Suppressor macrophage treated with lipopolysaccharide for 4 hours (primary cell): ENCODE results near the gene VASP.
A peak's percentile ranks its signal among the peaks of the same experiment; 100 is the strongest.

Source experiments
- DNase-seq: peaks from one replicate; pipeline ENCODE4 v3.0.0-alpha.2; 2020

VASP gene

DNA sequence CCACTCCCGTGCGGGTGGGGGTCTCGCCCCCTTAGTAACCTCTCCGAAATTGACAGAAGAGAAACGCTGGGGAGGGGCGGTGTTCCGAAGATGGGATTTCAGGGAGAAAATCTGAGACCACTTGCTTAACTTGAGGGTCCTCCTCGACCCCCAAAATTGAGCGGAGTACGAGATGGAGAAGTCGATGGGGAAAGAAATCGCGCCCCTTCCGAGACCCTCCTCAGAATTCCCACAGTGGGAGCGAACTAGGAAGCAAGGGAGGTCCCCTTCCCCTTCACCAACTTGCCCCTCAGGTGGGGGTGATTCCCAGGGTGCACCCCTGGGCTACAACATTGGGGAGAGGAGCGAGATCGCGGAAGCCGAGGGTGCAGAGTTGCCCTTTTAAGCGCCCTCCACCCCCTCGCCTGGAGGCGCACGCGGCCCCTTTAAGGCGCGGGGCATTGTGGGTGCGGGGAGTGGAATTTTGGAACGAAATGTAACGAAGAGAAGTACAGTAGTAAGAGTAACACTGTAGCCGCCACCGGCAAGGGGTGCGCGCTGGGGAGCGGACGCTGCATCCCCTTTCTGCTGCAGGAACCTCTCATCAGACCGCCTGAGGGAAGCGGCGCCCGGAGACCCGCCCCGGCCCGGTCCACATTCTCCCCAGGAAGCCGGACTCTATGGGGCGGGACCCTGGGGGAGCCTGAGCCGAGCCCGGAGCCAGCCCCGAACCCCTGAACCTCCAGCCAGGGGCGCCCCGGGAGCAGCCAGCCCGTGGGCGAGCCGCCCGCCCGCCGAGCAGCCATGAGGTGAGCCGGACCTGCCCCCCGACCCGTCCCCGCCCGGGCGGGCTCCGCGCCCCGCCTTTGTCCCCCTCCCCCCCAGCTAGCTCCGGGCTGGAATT is at the start of gene VASP:
TSS of gene VASP (plus strand) at position 491 of the 883 bp plus-strand sequence. CDS start at position 784, 293 bp downstream.
- DNase-seq: peak; percentile 94

GRCh38 chr19:45457776-45458175 is 49.5 kb upstream of the VASP start:
- DNase-seq: no peak

DNA sequence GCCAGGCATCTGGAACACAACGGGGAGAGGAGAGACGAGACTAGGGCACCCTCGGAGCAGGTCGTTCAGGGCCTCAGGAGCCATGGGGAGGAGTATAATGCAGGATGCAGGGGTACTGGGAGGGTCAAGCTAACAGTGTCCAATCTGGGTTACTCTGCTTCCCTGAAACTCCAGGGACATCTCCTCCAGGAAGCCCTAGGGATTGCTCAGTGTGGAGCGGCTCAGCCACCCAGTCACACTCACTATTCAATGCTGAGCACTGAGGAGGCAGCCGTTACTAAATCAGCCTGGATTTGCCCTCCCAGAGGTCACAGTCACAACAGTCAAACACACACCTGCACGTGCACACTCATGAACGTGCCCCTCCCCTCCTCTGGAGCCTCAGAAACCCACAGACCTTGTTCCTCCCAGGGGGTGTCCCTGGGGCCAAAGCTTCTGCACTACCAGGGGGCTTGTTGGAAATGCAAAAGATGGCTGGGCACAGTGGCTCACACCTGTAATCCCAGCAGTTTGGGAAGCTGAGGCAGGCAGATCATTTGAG is 46.4 kb upstream of the VASP start:
- no peak for DNase-seq

GRCh38 chr19:45462174-45462573 is 45.1 kb upstream of the VASP start:
- DNase-seq: no peak

DNA sequence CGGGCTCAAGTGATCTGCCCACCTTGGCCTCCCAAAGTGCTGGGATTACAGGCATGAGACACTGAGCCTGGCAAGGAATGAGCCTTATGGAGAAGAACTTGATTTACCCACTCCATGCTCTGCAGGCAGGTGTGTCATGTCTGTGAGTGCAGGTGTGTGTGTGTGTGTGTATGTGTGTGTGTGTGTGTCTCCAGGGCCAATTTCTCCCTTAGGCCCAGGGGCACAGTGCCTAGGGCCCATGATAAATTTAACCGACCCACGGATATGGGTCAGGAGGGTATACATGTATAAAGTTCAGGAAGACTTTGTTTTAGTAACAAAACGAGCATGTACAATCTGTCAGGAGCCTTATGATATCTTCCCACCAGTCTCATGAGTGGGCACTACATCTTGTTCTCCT is 44.0 kb upstream of the VASP start:
- DNase-seq: no peak

DNA sequence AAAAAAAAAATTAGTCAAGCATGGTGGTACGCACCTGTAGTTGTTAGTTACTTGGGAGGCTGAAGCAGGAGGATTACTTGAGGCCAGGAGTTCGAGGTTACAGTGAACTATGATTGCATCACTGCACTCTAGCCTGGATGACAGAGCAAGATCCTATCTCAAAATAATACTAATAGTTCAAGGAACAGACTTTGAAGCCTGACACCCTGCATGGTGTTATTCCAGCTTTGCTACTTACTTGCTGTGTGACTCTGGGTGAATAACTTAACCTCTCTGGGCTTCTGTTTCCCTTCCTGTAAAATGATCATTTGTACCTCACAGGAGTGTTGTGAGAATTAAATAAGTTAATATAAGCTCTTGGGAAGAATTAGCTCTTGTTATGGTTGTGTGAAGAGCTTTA is 43.0 kb upstream of the VASP start:
- DNase-seq: no peak

DNA sequence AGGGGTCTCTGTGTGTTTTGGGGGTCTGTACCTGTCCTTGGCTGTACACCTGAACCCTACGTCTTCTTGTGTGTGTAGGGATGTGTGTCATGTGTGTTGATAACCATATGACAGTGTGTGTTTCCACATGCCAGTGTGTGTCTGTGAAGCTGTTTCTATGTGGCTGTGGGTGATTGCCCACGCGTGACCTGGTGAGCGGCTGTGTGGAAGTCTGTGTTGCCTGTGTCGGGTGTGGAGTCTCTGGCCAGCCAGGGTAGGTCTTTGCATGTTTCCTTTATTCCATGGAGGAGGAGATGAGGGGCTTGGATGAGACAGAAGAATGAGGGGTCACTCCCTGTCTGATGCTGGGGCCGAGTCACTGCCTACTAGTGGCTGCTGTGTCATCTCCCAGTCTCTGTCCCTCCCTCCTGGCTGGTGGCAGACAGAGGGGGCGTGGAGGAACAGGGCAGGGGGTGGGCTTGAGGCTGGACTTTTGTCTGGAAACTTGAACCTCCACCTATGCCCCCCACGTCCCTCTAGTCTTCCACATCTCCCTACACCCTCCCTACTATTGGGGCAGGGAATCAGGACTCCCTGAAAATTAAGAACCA is 42.3 kb upstream of the VASP start:
- DNase-seq: no peak

DNA sequence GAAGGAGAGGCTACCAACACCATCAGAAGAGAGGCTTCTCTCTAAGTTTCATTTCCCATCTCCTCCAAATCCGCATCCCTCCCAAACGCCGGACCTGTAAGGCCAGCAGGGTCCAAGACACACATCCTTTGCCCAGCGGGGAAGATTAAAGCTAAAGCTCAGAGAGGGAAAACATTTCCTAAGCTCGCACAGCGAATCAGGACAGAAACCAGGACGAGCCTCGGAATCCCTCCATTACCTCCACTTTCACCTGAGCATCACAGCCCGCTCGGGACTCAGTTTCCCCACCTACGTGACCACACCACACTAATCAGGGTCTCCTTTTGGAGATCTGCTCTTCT is 40.2 kb upstream of the VASP start:
- DNase-seq: no peak

- peak; percentile 98 for DNase-seq
Measured at GRCh38 chr19:45467456-45468158, 39.7 kb upstream of the VASP start, which contains the start of gene FOSB. Gene FOSB, plus strand, starts transcription at chr19:45467996. Its CDS starts 591 bp downstream, at chr19:45468587.

- DNase-seq: no peak
Measured at GRCh38 chr19:45468159-45468651, 39.1 kb upstream of the VASP start.

- DNase-seq: no peak
Measured at GRCh38 chr19:45468803-45469131, 38.5 kb upstream of the VASP start.

GRCh38 chr19:45469132-45469944 is 37.9 kb upstream of the VASP start:
- peak; percentile 97 for DNase-seq

DNA sequence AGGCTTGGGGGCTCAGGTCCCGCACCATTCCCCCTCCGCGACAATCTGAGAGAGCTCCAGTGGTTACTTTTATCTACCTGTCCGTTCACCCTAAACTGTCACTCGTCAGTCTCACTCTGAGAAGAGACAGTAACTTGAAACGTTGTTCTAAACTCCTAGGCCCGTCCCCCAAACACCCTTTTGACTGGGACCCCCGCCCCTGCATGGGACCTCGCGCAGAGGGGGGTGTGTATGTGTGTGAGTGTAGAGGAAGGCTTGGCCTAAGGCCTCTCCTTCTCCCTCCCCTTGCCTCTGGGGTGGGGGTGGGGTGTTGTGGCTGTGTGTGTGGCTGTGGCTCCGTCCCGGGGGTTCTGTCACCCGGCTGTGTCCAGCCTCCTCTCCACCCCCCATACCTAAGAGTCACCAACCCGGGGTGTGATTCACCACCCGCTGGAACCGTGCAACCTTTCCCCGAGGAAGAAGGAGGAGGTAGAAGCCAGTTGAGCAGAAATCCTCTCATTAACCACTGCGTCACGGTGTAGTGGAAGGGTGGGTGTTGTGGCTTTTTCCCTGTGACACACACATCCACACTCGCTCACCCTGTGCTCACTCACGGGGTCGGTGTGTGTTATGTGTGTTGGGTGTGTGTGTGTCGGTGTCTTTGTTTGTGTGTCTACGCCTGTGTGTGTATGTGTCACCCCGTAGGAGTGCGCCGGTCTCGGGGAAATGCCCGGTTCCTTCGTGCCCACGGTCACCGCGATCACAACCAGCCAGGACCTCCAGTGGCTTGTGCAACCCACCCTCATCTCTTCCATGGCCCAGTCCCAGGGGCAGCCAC is 37.1 kb upstream of the VASP start:
- peak; percentile 54 for DNase-seq

- no peak for DNase-seq
Measured at GRCh38 chr19:45470762-45471081, 36.6 kb upstream of the VASP start.

- no peak for DNase-seq
Measured at GRCh38 chr19:45471111-45471930, 36.0 kb upstream of the VASP start.

DNA sequence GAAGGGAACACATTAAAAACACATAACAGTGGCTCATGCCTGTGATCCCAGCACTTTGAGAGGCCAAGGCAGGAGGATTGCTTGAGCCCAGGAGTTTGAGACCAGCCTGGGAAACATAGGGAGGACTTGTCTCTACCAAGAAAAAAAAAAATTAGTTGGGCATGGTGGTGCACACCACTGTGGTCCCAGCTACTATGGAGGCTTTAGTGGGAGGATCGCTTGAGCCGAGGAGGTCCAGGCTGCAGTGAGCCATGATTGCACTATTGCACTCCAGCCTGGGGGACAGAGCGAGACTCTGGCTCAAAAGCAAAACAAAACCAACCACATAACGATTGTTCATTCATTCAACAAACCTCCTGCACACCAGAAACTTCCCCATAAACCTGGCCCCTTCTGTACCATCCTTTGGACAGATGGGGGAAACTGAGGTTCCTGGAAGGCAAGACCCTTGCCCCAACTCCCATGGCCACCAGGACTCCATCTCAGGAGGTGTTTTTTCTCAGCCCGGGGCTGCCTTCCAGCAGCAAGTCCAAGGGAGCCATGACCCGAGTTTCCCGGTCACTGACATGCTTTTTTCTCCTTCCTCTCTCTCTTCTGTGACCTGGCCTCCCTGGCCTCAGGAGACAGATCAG is 35.2 kb upstream of the VASP start:
- no peak for DNase-seq

DNA sequence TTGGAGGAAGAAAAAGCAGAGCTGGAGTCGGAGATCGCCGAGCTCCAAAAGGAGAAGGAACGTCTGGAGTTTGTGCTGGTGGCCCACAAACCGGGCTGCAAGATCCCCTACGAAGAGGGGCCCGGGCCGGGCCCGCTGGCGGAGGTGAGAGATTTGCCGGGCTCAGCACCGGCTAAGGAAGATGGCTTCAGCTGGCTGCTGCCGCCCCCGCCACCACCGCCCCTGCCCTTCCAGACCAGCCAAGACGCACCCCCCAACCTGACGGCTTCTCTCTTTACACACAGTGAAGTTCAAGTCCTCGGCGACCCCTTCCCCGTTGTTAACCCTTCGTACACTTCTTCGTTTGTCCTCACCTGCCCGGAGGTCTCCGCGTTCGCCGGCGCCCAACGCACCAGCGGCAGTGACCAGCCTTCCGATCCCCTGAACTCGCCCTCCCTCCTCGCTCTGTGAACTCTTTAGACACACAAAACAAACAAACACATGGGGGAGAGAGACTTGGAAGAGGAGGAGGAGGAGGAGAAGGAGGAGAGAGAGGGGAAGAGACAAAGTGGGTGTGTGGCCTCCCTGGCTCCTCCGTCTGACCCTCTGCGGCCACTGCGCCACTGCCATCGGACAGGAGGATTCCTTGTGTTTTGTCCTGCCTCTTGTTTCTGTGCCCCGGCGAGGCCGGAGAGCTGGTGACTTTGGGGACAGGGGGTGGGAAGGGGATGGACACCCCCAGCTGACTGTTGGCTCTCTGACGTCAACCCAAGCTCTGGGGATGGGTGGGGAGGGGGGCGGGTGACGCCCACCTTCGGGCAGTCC is 34.5 kb upstream of the VASP start:
- no peak for DNase-seq

- no peak for DNase-seq
Measured at GRCh38 chr19:45473367-45473681, 34.0 kb upstream of the VASP start.

- DNase-seq: no peak
Measured at GRCh38 chr19:45473682-45474605, 33.3 kb upstream of the VASP start.
